Measurements from ENCODE around the gene TMEM39B. TPM values are rescaled to one million over a fixed set of nuclear protein-coding genes. Genes with fewer than 3 reads are reported as not detected.

TMEM39B gene
- total RNA-seq, result 10 to 100 TPM; 24.5 to 28.0 TPM

DNA sequence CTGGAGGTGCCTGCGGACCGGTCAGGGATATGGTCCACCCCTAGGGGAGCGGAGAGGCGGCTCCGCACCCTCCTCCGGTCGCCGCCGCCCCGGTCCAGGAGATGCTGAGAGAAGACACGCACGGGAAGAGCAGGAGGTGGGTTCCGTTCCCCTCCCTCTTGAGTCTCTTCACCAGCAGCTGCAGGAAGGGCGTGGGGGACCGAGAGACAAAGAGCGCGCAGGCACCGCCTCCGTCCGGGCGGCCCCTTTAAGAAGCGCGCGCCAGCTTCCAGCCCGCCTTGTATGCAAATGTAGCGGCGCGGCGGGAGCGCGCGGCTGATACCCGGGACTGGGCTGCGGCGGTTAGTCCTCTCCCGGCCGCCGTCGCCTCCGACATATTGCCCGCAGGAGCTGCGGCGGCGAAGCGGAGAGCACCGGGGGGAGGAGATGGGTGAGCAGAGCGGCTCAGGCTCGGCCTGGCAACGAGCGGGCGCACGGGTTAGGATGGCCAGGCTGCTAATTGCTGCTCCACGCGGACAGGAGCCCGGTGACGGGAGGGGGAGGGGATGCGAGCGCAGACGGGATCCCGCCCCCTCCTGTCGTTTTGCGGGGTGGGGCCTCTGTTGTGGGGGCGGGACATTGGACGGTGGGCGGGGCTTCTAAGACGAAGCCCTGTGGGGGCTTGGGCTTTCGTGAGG is at the start of gene TMEM39B:
TMEM39B (plus strand) TSS at position 318 of the 677 bp plus-strand sequence; CDS start at position 427, 109 bp downstream.
- peak; percentile 96 for DNase-seq
- ChIA-PET POLR2A (interaction anchor here (0.7 to 3.6 kb wide), 29 partner anchors 10 to 578 kb away, joined by 3 to 33 read pairs (median 4); partner anchors contain the start of genes CCDC28B, IQCC, KHDRBS1 and KPNA6), CTCF (interaction anchor here (0.6 to 3.4 kb wide), 16 partner anchors 9 to 428 kb away, joined by 3 to 28 read pairs (median 3); partner anchors contain the start of genes KHDRBS1, KPNA6 and PEF1)
- Mint-ChIP-seq H3K27ac (peak within 1 kb of the TSS; percentile 83), H3K4me3 (peak within 1 kb of the TSS; percentile 77), H3K9me3 (no peaks in the 10 kb centered on the region), H3K27me3 (no peaks in the 10 kb centered on the region), H3K4me1 (peaks cover 46% of the 10 kb centered on the region), H3K36me3 (ENCODE audit: low read depth) (peaks cover 14% of the 10 kb centered on the region)

- H3K9me3 Mint-ChIP-seq, result no peaks in the 10 kb centered on the region
- DNase-seq, result no peak
- no peak overlapping the region for H3K4me3 Mint-ChIP-seq
- CTCF ChIA-PET, result interaction anchor here (1.0 to 1.7 kb wide), 6 partner anchors 16 to 234 kb away, joined by 3 to 4 read pairs (median 3); no protein-coding TSS in a partner anchor
- H3K4me1 Mint-ChIP-seq, result peaks cover 32% of the 10 kb centered on the region
- no peak overlapping the region for H3K27ac Mint-ChIP-seq
- peaks cover 39% of the 10 kb centered on the region for H3K36me3 Mint-ChIP-seq (ENCODE audit: low read depth)
- POLR2A ChIA-PET, result interaction anchor here (0.6 to 2.1 kb wide), 4 partner anchors 8 to 777 kb away, joined by 3 to 8 read pairs (median 6); partner anchors contain the start of genes KHDRBS1 and TMEM39B
- no peaks in the 10 kb centered on the region for H3K27me3 Mint-ChIP-seq
Observed at GRCh38 chr1:32023351-32023750, 49.4 kb upstream of the TMEM39B start.

- Mint-ChIP-seq H3K27me3 (no peaks in the 10 kb centered on the region), H3K9me3 (no peaks in the 10 kb centered on the region), H3K4me3 (no peak overlapping the region), H3K36me3 (ENCODE audit: low read depth) (peaks cover 46% of the 10 kb centered on the region), H3K27ac (no peak overlapping the region), H3K4me1 (peaks cover 34% of the 10 kb centered on the region)
- ChIA-PET POLR2A (interaction anchor here (1.2 to 1.3 kb wide), 2 partner anchors 12 to 124 kb away, joined by 3 read pairs; partner anchors contain the start of gene KHDRBS1), CTCF (interaction anchor here (1.2 kb wide), 1 partner anchor 10 kb away, joined by 3 read pairs; no protein-coding TSS in a partner anchor)
- DNase-seq, result no peak
Observed at GRCh38 chr1:32025515-32025914, 47.2 kb upstream of the TMEM39B start.

GRCh38 chr1:32028746-32029145 is 44.0 kb upstream of the TMEM39B start:
- POLR2A ChIA-PET, result no interaction called here
- H3K4me3 Mint-ChIP-seq, result no peak overlapping the region
- CTCF ChIA-PET, result no interaction called here

DNA sequence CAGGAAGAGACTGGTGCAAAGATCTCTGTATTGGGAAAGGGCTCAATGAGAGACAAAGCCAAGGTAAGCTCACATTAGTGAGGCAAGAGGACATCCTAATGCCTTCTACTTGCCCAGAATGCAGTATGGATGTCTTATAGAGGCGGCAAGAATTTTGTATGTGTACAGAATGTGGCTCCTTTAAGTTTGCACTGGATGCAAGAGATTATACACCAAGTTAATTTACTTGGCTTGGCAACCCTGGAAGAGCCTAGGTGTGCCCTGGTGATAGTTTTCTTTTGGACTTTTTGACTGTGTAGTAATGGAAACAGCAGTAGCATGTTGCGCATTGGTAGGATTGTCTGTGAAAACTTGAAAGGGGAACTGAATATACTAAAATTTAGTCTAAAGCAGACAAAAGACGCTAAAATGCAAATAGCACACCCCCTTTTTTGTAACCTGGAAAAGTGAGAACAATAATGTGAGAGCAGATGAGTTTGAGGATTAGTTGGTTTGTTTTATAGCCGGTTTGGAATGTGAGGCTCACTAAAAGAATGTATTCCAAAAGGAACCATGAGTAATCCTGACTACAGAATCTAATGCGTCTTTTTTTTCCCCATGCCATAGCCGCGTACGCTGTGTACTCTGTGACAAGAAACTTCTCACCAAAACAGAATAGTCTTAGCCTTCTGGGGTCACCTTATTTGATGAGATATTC is 41.0 kb upstream of the TMEM39B start:
- no peak overlapping the region for H3K27ac Mint-ChIP-seq

More at GRCh38 chr1:32028746-32029145, 44.0 kb upstream of the TMEM39B start:
- H3K4me1 Mint-ChIP-seq, result peaks cover 22% of the 10 kb centered on the region
- peaks cover 51% of the 10 kb centered on the region for H3K36me3 Mint-ChIP-seq (ENCODE audit: low read depth)
- no peaks in the 10 kb centered on the region for H3K27me3 Mint-ChIP-seq
- no peak for DNase-seq
- H3K27ac Mint-ChIP-seq, result no peak overlapping the region
- H3K9me3 Mint-ChIP-seq, result no peaks in the 10 kb centered on the region

GRCh38 chr1:32032275-32032615 is 40.5 kb upstream of the TMEM39B start:
- peaks cover 68% of the 10 kb centered on the region for H3K36me3 Mint-ChIP-seq (ENCODE audit: low read depth)
- no peak overlapping the region for H3K4me3 Mint-ChIP-seq
- no peak for DNase-seq
- peaks cover 28% of the 10 kb centered on the region for H3K4me1 Mint-ChIP-seq
- ChIA-PET CTCF (no interaction called here), POLR2A (interaction anchor here (1.0 to 1.3 kb wide), 2 partner anchors 11 to 19 kb away, joined by 3 read pairs; no protein-coding TSS in a partner anchor)
- no peaks in the 10 kb centered on the region for H3K27me3 Mint-ChIP-seq
- H3K27ac Mint-ChIP-seq, result no peak overlapping the region
- no peaks in the 10 kb centered on the region for H3K9me3 Mint-ChIP-seq

More for the DNA sequence above, 41.0 kb upstream of the TMEM39B start:
- CTCF ChIA-PET, result interaction anchor here (0.7 kb wide), 1 partner anchor 10 kb away, joined by 3 read pairs; no protein-coding TSS in a partner anchor
- no peak for DNase-seq
- H3K27me3 Mint-ChIP-seq, result no peaks in the 10 kb centered on the region
- POLR2A ChIA-PET, result interaction anchor here (1.3 kb wide), 1 partner anchor 19 kb away, joined by 3 read pairs; no protein-coding TSS in a partner anchor
- H3K36me3 Mint-ChIP-seq (ENCODE audit: low read depth), result peaks cover 66% of the 10 kb centered on the region
- no peaks in the 10 kb centered on the region for H3K9me3 Mint-ChIP-seq
- peaks cover 29% of the 10 kb centered on the region for H3K4me1 Mint-ChIP-seq
- no peak overlapping the region for H3K4me3 Mint-ChIP-seq

DNA sequence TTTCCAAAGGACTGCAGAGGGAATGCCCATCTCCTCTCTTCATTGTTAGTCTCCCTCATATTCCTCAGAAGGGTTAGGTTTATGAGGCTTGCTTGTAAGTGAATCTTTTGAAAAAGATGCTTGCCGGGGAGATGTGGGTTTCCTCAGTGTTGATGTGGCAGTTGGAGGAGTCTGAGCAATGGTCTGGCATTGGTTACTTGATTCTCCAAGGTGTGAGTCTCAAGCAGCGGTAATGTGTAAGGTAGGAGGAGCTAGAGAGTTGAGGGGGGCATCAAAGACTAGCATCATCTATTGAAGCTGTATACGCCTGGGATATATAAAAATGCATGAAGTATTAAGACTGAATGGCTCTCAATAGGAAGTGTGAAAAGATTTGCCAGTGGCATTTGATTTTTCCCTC is 37.6 kb upstream of the TMEM39B start:
- no peaks in the 10 kb centered on the region for H3K27me3 Mint-ChIP-seq
- no peak for DNase-seq
- no peak overlapping the region for H3K4me3 Mint-ChIP-seq
- H3K4me1 Mint-ChIP-seq, result peaks cover 14% of the 10 kb centered on the region
- POLR2A ChIA-PET, result interaction anchor here (1.9 kb wide), 1 partner anchor 17 kb away, joined by 4 read pairs; no protein-coding TSS in a partner anchor
- H3K9me3 Mint-ChIP-seq, result no peaks in the 10 kb centered on the region
- H3K36me3 Mint-ChIP-seq (ENCODE audit: low read depth), result peaks cover 80% of the 10 kb centered on the region
- no peak overlapping the region for H3K27ac Mint-ChIP-seq
- CTCF ChIA-PET, result interaction anchor here (0.8 to 1.1 kb wide), 2 partner anchors 71 to 359 kb away, joined by 3 read pairs; partner anchors contain the start of gene BSDC1

DNA sequence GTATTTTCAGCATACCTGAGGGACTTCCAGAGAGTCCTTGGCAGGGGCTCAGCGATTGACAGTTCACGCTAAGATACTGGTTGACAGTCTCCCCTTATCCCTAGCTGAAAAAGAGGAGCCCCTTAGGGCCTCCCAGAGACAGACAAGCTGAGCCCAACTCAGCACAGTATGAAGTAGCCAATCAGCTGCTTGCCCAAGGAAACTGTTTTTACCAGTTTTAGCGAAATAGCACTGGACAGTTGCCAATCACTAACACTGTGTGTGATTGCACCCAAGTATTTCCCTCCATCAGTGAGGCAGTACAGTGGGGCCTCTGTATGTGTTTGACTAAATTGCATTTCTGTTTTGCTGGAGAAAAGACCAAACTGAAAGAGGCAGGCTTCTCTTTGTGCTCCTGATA is 32.0 kb upstream of the TMEM39B start:
- peaks cover 3% of the 10 kb centered on the region for H3K4me1 Mint-ChIP-seq
- POLR2A ChIA-PET, result interaction anchor here (0.6 to 1.3 kb wide), 3 partner anchors 27 to 231 kb away, joined by 3 to 4 read pairs (median 4); partner anchors contain the start of gene TMEM39B

GRCh38 chr1:32042330-32042729 is 30.4 kb upstream of the TMEM39B start:
- POLR2A ChIA-PET, result no interaction called here
- no peaks in the 10 kb centered on the region for H3K27me3 Mint-ChIP-seq
- H3K9me3 Mint-ChIP-seq, result no peaks in the 10 kb centered on the region
- CTCF ChIA-PET, result no interaction called here
- H3K36me3 Mint-ChIP-seq (ENCODE audit: low read depth), result peaks cover 68% of the 10 kb centered on the region
- no peak overlapping the region for H3K4me3 Mint-ChIP-seq
- H3K4me1 Mint-ChIP-seq, result no peaks in the 10 kb centered on the region
- H3K27ac Mint-ChIP-seq, result no peak overlapping the region
- DNase-seq, result no peak

More for the DNA sequence above, 32.0 kb upstream of the TMEM39B start:
- no peak for DNase-seq
- no peak overlapping the region for H3K4me3 Mint-ChIP-seq
- no peak overlapping the region for H3K27ac Mint-ChIP-seq
- peaks cover 71% of the 10 kb centered on the region for H3K36me3 Mint-ChIP-seq (ENCODE audit: low read depth)
- H3K9me3 Mint-ChIP-seq, result no peaks in the 10 kb centered on the region
- no peaks in the 10 kb centered on the region for H3K27me3 Mint-ChIP-seq
- CTCF ChIA-PET, result interaction anchor here (0.8 to 1.2 kb wide), 2 partner anchors 17 to 225 kb away, joined by 3 to 5 read pairs; partner anchors contain the start of gene SPOCD1

DNA sequence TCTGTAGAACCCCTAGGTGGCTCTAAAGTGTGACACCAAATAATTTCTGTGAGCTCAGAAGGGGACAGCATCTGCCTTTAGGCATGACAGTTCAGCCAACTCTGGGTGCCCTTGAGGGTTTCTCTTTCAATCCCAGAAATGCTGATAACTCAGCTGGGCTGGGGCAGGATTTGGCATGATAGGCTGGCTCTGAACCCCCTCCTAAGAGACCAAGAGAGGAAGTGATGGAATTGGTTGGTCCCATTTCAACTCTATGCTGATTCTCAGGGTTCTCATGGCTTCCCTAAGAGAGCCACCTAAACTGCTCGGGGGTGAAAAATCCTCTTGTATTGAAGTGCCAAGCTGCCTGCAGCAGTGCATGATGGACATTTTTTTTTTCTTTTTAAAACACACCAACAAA is 28.5 kb upstream of the TMEM39B start:
- Mint-ChIP-seq H3K27me3 (no peaks in the 10 kb centered on the region), H3K27ac (no peak overlapping the region), H3K36me3 (ENCODE audit: low read depth) (peaks cover 66% of the 10 kb centered on the region), H3K4me1 (no peaks in the 10 kb centered on the region), H3K4me3 (no peak overlapping the region), H3K9me3 (no peaks in the 10 kb centered on the region)
- no peak for DNase-seq
- ChIA-PET POLR2A (interaction anchor here (0.6 to 2.2 kb wide), 5 partner anchors 9 to 65 kb away, joined by 3 to 10 read pairs (median 5); partner anchors contain the start of gene TMEM39B), CTCF (interaction anchor here (0.7 to 1.2 kb wide), 2 partner anchors 41 to 46 kb away, joined by 3 to 4 read pairs; no protein-coding TSS in a partner anchor)

GRCh38 chr1:32045772-32046171 is 27.0 kb upstream of the TMEM39B start:
- Mint-ChIP-seq H3K9me3 (no peaks in the 10 kb centered on the region), H3K27me3 (no peaks in the 10 kb centered on the region), H3K36me3 (ENCODE audit: low read depth) (peaks cover 58% of the 10 kb centered on the region), H3K27ac (no peak overlapping the region), H3K4me1 (peaks cover 2% of the 10 kb centered on the region), H3K4me3 (no peak overlapping the region)
- POLR2A ChIA-PET, result no interaction called here
- no peak for DNase-seq
- CTCF ChIA-PET, result no interaction called here

GRCh38 chr1:32047701-32048100 is 25.0 kb upstream of the TMEM39B start:
- Mint-ChIP-seq H3K27me3 (no peaks in the 10 kb centered on the region), H3K4me1 (peaks cover 2% of the 10 kb centered on the region), H3K27ac (no peak overlapping the region), H3K4me3 (no peak overlapping the region), H3K9me3 (no peaks in the 10 kb centered on the region), H3K36me3 (ENCODE audit: low read depth) (peaks cover 57% of the 10 kb centered on the region)
- DNase-seq, result no peak
- CTCF ChIA-PET, result no interaction called here
- POLR2A ChIA-PET, result interaction anchor here (1.1 kb wide), 1 partner anchor 9 kb away, joined by 3 read pairs; no protein-coding TSS in a partner anchor
